PC-3 (cell line): ENCODE data around the gene ONECUT1. TPM values are rescaled to one million over a fixed set of nuclear protein-coding genes. Genes with fewer than 3 reads are reported as not detected.
A peak's percentile ranks its signal among the peaks of the same experiment; 100 is the strongest.

ENCODE experiments used
- ATAC-seq: fragments of 200-7000 bp; cut with Tn5 transposase; 2 replicates; pipeline ENCODE4 v1.9.1; 2020; ENCODE audit warnings: mild to moderate bottlenecking, moderate library complexity
- BruUV-seq: library from RNA; stranded (reverse); fragments of 400-500 nt; replicated peaks from 2 replicates; lab custom pipeline; 2021; lab: Mats Ljungman, UMichigan
- CTCF ChIA-PET: fragments of 300-600 bp; sonication (Branson Sonifier 250); formaldehyde crosslinking; loops from one replicate; lab custom pipeline; 2022; ENCODE audit warnings: antibody characterized with exemption; lab: Charles Lee
- POLR2A ChIA-PET: fragments of 300-600 bp; sonication (Branson Sonifier 250); formaldehyde crosslinking; loops from one replicate; lab custom pipeline; 2022; ENCODE audit warnings: antibody characterized with exemption; ENCODE audit not compliant: unreplicated experiment; lab: Charles Lee
- DNase-seq: peaks from one replicate; pipeline ENCODE4 v3.0.0-alpha.2; 2015
- H2AFZ ChIP-seq: fragments of 300-600 bp; sonication (generic); 2 replicates; pipeline ENCODE4 v1.6.0; 2016; ENCODE audit warnings: antibody characterized with exemption, low read length
- H3F3A ChIP-seq: fragments of 300-600 bp; sonication (generic); one replicate; pipeline ENCODE4 v1.6.0; 2017; ENCODE audit warnings: antibody characterized with exemption, low read length, control low read depth, mild to moderate bottlenecking; ENCODE audit not compliant: unreplicated experiment
- H3K27ac ChIP-seq: fragments of 300-600 bp; sonication (generic); 2 replicates; pipeline ENCODE4 v1.5.1; 2016; ENCODE audit warnings: mild to moderate bottlenecking, low read length
- H3K27me3 ChIP-seq: fragments of 300-600 bp; sonication (generic); 2 replicates; pipeline ENCODE4 v1.6.1; 2016; ENCODE audit warnings: low read length, mixed read lengths
- H3K36me3 ChIP-seq: fragments of 300-600 bp; sonication (generic); 2 replicates; pipeline ENCODE4 v1.6.1; 2016; ENCODE audit warnings: low read depth, mixed run types, low read length, mixed read lengths
- H3K4me1 ChIP-seq: fragments of 300-600 bp; sonication (generic); 2 replicates; pipeline ENCODE4 v1.5.1; 2016; ENCODE audit warnings: low read length; ENCODE audit not compliant: insufficient read depth
- H3K4me2 ChIP-seq: fragments of 300-600 bp; sonication (generic); 2 replicates; pipeline ENCODE4 v1.6.0; 2016; ENCODE audit warnings: low read length
- H3K4me3 ChIP-seq: fragments of 300-600 bp; sonication (generic); 2 replicates; pipeline ENCODE4 v1.5.1; 2016; ENCODE audit warnings: mild to moderate bottlenecking, low read length, mixed read lengths
- H3K79me2 ChIP-seq: fragments of 300-600 bp; sonication (generic); 2 replicates; pipeline ENCODE4 v1.6.1; 2017; ENCODE audit warnings: low read length, mixed read lengths
- H3K9ac ChIP-seq: fragments of 300-600 bp; sonication (generic); 2 replicates; pipeline ENCODE4 v1.6.0; 2016; ENCODE audit warnings: mild to moderate bottlenecking, low read length
- H3K9me2 ChIP-seq: fragments of 300-600 bp; sonication (generic); replicated peaks from 2 replicates; pipeline ENCODE4 v1.6.1; 2016; ENCODE audit warnings: mixed run types, low read length, mixed read lengths
- H3K9me3 ChIP-seq: fragments of 300-600 bp; sonication (generic); 2 replicates; pipeline ENCODE4 v1.6.1; 2016; ENCODE audit warnings: low read length, mixed read lengths
- H4K20me1 ChIP-seq: fragments of 300-600 bp; sonication (generic); 2 replicates; pipeline ENCODE4 v1.6.1; 2016; ENCODE audit warnings: low read length, mixed read lengths
- CTCF ChIP-seq: fragments of 300-600 bp; sonication (generic); conservative IDR thresholded peaks from 2 replicates; pipeline ENCODE4 v1.5.1; 2017; ENCODE audit warnings: antibody characterized with exemption, low read depth, mild to moderate bottlenecking, low read length
- EZH2 ChIP-seq: fragments of 300-600 bp; sonication (generic); IDR thresholded peaks from one replicate; pipeline ENCODE4 v1.6.1; 2017; ENCODE audit warnings: antibody characterized with exemption, mild to moderate bottlenecking, low read length; ENCODE audit not compliant: unreplicated experiment
- EZH2phosphoT487 ChIP-seq: fragments of 300-600 bp; sonication (generic); IDR thresholded peaks from 2 replicates; pipeline ENCODE4 v1.6.1; 2018; ENCODE audit warnings: mild to moderate bottlenecking, antibody characterized with exemption, low read length, borderline replicate concordance
- intact Hi-C: fragments of 100-400 bp; cut with micrococcal nuclease; formaldehyde crosslinking; loops from 2 replicates; pipeline ENCODE4 v1.9.0; 2023
- total RNA-seq: library from RNA; depleted of rRNA; stranded (reverse); fragments of >200 nt; gene quantifications from 2 replicates; pipeline ENCODE4 v1.2.3, GENCODE V29; 2014

The ONECUT1 gene
- total RNA-seq, 1 experiment from 2014 or later: not detected

GRCh38 chr15:52803467-52804306 lies 13.6 kb upstream of the ONECUT1 start:
- intact Hi-C loops: no loop called here
- Histone ChIP-seq H3K4me3 (no peak overlapping the region), H3K9ac (no peak overlapping the region), H3K36me3 (no peaks in the 10 kb centered on the region), H3K27me3 (peaks cover 72% of the 10 kb centered on the region), H3K4me2 (no peak overlapping the region), H2AFZ (no peak overlapping the region), H3K9me3 (no peaks in the 10 kb centered on the region), H3K4me1 (no peaks in the 10 kb centered on the region), H3F3A (no peaks in the 10 kb centered on the region), H3K27ac (no peak overlapping the region), H3K79me2 (no peaks in the 10 kb centered on the region), H4K20me1 (no peaks in the 10 kb centered on the region), H3K9me2 (no peaks in the 10 kb centered on the region)
- CTCF ChIA-PET: no interaction called here
- POLR2A ChIA-PET: no interaction called here
- TF ChIP-seq EZH2 (no peak), CTCF (no peak), EZH2phosphoT487 (no peak)
- BruUV-seq: no TSS peak
- ATAC-seq: no peak
- DNase-seq: no peak

DNA sequence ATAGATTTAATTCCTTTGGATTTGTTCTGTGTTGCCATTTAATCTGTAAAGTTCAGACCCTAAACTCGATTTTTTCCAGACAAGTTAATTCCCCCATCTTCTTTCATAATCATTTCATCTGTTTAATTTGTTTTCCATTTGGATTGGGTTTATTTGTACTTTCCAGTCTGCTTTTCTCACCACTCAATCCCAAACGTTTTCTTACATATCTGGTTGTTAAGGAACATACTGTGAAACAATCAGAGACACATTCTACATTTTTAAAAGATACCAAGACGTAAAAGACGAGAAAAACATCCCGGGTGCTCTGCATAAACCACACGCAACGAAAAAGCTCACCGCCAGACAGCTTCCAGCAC lies 13.0 kb upstream of the ONECUT1 start:
- peak; percentile 4 for TF ChIP-seq EZH2
- TF ChIP-seq EZH2phosphoT487: no peak
- TF ChIP-seq CTCF: no peak
- no TSS peak for BruUV-seq
- ATAC-seq (no peak), DNase-seq (no peak)
- Histone ChIP-seq H3K4me2 (no peak overlapping the region), H3K27me3 (peaks cover 73% of the 10 kb centered on the region), H3K4me3 (no peak overlapping the region), H3K27ac (no peak overlapping the region), H3K79me2 (no peaks in the 10 kb centered on the region), H4K20me1 (no peaks in the 10 kb centered on the region), H3K9me2 (no peaks in the 10 kb centered on the region), H3K4me1 (no peaks in the 10 kb centered on the region), H2AFZ (no peak overlapping the region), H3K9ac (no peak overlapping the region), H3K9me3 (no peaks in the 10 kb centered on the region), H3K36me3 (no peaks in the 10 kb centered on the region), H3F3A (no peaks in the 10 kb centered on the region)
- intact Hi-C loops: no loop called here
- CTCF ChIA-PET: no interaction called here
- POLR2A ChIA-PET: no interaction called here

- H3K27ac ChIP-seq: no peak overlapping the region
- POLR2A ChIA-PET: no interaction called here
- no peak overlapping the region for H3K9ac ChIP-seq
- no peaks in the 10 kb centered on the region for H3K4me1 ChIP-seq
- peaks cover 80% of the 10 kb centered on the region for H3K27me3 ChIP-seq
- no peaks in the 10 kb centered on the region for H3F3A ChIP-seq
- H3K36me3 ChIP-seq: no peaks in the 10 kb centered on the region
- DNase-seq: no peak
- H3K4me2 ChIP-seq: no peak overlapping the region
- no peaks in the 10 kb centered on the region for H3K9me3 ChIP-seq
- no peak overlapping the region for H3K4me3 ChIP-seq
- no peaks in the 10 kb centered on the region for H4K20me1 ChIP-seq
- TF ChIP-seq CTCF (no peak), EZH2phosphoT487 (no peak), EZH2 (no peak)
- intact Hi-C loops: no loop called here
- CTCF ChIA-PET: no interaction called here
- no peaks in the 10 kb centered on the region for H3K79me2 ChIP-seq
- no TSS peak for BruUV-seq
- H3K9me2 ChIP-seq: no peaks in the 10 kb centered on the region
- ATAC-seq: no peak
- no peak overlapping the region for H2AFZ ChIP-seq
These were observed 12.0 kb upstream of the ONECUT1 start for GRCh38 chr15:52802110-52802509.
